OCI-LY3 (cell line): ENCODE measurements around the gene CSH2.

ENCODE experiments used
- EZH2phosphoT487 ChIP-seq: fragments of 200-600 bp; shearing (Covaris generic); IDR thresholded peaks from 2 replicates; pipeline ENCODE4 v1.6.1; 2018; ENCODE audit warnings: antibody characterized with exemption, mixed run types, low read depth
- TF ChIP-seq, protein P1 (sequence below): fragments of 200-600, 300-600 bp; sonication (generic); IDR thresholded peaks from 2 replicates; pipeline ENCODE4 v1.5.1; 2014; ENCODE audit warnings: antibody characterized with exemption, low read length, low read depth

DNA sequence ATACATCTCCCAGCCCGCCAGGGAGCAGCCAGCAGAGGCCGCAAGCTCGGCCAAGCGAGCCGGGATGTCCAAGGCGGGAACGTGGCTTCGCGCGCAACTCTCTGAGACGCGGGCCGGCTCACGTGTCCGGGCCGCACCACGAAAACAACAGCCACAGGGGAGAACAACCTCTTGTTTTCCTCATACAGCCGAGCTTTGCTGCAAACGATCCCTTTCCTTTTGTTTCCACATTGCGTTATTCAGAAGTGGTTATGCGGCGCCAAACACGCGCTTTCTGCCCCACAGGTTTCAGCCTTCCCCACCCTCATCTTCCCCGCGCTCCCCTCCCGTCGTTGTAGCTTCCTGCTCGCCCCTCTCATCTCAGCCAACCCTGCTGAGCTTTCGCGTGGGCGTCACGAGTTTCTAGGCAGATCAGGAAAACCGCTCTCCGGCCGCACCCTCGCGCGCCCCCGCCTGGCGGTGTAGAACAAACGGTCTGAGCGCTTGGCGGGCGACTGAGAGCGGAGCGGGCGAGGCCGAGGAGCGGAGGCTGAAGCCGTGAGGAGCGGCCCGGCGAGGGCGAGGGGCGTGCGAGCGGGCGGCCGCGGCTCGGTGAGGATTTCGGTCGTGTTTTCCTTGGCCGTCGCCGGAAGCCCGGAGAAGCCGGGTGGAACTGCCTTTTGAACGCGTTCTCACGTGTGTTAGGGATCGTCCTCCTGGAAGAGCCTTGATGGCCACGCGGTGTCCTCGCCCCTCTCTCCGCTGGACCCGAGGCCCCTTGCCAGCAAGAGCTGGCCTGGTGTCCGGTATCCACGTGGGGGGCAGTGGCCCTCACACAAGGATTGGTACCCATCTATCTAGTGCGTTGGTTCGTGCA, 24.4 kb downstream of the CSH2 start:
- TF ChIP-seq, protein P1, sequence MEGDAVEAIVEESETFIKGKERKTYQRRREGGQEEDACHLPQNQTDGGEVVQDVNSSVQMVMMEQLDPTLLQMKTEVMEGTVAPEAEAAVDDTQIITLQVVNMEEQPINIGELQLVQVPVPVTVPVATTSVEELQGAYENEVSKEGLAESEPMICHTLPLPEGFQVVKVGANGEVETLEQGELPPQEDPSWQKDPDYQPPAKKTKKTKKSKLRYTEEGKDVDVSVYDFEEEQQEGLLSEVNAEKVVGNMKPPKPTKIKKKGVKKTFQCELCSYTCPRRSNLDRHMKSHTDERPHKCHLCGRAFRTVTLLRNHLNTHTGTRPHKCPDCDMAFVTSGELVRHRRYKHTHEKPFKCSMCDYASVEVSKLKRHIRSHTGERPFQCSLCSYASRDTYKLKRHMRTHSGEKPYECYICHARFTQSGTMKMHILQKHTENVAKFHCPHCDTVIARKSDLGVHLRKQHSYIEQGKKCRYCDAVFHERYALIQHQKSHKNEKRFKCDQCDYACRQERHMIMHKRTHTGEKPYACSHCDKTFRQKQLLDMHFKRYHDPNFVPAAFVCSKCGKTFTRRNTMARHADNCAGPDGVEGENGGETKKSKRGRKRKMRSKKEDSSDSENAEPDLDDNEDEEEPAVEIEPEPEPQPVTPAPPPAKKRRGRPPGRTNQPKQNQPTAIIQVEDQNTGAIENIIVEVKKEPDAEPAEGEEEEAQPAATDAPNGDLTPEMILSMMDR = no peak
- TF ChIP-seq EZH2phosphoT487 = no peak
